RWPE1 (cell line): ENCODE results near the gene HOXB8.

Experiments
- CTCF ChIA-PET: fragments of 350-600 bp; sonication (Branson Sonifier 250); formaldehyde crosslinking; extraction: SDS; loops from one replicate; lab custom pipeline; 2021; lab: Yijun Ruan, JAX
- POLR2A ChIA-PET: fragments of 400-600 bp; formaldehyde crosslinking; extraction: SDS; loops from one replicate; lab custom pipeline; 2020; ENCODE audit warnings: antibody characterized with exemption; ENCODE audit not compliant: low non-redundant PET; lab: Yijun Ruan, JAX
- DNase-seq: peaks from one replicate; pipeline ENCODE4 v3.0.0; 2012; ENCODE audit warnings: low spot score
- H3K27ac ChIP-seq: fragments of 450-650 bp; 2 replicates; pipeline ENCODE4 v1.5.1; 2017
- TF ChIP-seq, protein P1 (sequence below): fragments of 450-650 bp; conservative IDR thresholded peaks from 2 replicates; pipeline ENCODE4 v1.5.1; 2017; ENCODE audit warnings: low read depth, mild to moderate bottlenecking

HOXB8 gene

DNA sequence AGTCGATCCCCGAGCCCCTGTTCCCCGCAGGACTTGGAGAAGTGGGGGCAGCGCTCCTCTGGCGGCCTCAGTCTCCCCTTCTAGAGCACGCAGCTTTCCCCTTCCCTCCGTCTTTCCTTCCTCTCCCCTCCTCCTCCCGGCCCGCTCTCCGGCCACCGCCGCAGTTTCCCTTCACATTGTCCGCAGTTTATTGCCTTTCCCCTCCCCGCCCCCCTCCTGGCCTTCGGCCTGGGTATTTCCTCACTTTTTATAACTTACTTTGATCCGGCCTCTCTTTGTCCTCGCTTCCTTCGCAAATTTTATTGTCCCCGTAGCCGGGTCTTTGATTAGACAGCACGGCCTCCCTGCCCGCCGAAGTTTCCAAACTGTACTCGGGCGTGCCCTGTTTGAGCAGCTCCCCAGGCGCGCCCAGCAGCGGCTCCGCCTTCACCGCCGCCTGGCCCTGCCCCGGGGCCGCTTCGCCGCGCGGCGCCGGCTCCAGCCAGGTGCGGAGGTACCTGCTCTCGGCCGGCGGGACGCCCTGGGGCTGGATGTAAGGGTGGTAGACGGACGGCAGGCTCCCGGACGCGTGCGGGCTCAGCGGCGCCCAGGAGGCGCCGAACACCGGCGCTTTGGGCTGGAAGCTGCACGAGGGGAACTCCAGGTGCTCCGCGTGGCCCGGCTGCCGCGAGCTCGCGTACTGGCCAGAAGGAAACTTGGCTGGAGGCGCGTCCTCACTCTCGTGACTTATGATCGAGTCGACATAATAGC, 10.6 kb upstream of the HOXB8 start:
- TF ChIP-seq, protein P1, sequence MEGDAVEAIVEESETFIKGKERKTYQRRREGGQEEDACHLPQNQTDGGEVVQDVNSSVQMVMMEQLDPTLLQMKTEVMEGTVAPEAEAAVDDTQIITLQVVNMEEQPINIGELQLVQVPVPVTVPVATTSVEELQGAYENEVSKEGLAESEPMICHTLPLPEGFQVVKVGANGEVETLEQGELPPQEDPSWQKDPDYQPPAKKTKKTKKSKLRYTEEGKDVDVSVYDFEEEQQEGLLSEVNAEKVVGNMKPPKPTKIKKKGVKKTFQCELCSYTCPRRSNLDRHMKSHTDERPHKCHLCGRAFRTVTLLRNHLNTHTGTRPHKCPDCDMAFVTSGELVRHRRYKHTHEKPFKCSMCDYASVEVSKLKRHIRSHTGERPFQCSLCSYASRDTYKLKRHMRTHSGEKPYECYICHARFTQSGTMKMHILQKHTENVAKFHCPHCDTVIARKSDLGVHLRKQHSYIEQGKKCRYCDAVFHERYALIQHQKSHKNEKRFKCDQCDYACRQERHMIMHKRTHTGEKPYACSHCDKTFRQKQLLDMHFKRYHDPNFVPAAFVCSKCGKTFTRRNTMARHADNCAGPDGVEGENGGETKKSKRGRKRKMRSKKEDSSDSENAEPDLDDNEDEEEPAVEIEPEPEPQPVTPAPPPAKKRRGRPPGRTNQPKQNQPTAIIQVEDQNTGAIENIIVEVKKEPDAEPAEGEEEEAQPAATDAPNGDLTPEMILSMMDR: no peak
- ChIA-PET POLR2A (interaction anchor here (0.5 kb wide), 1 partner anchor 474 kb away, joined by 3 read pairs; no protein-coding TSS in a partner anchor), CTCF (interaction anchor here (0.6 to 1.2 kb wide), 5 partner anchors 11 to 608 kb away, joined by 3 to 6 read pairs (median 4); no protein-coding TSS in a partner anchor)
- peak; percentile 69 for DNase-seq
- H3K27ac ChIP-seq: peak overlapping the region; percentile 3; the same call in 1 of the 2 replicates

DNA sequence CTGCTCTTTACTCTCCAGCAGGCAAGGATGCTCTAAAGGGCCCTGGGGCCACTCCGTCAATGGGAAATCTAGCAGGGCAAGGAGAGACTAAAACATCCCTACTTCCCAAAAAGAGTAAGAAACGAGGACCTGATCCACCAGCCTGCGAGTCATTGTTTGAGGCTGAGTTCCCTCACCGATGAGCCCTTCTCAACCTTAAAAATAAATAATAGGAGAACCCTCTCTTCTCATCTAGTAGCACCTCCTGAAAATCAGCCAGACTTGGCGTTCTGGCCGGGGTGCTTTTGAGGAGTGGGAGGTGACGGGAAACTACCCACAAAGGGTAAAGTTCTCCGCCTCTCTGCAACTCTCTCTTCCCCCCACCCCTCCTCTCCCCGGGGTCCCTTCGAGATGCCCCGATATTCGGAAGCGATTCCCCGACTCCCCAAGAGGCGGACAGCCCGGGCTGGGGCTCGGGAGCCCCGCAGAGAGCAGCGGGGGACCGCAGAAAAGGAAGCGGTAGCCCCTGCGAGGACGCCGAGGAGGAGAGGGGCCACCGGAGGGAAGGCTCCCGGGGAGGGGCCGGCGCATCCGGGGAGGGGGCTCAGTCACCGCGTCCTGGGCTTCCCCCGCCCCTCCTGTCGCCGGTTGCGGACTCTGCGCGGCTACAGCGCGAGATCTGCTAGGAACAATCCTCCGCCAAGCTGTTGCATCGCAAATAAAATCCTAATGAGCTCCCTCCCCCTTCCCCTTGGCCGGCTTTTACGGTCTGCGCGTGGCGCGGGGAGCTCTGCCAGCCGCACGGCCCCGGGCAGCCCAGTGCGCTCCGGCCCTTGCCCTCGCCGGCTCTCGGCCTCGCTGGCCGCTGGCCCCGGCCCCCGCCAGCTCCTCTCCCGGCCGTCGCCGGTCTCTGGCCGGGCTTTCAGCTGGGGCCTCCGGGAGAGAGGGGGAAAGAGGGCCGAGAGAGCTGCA, 9.7 kb upstream of the HOXB8 start:
- CTCF ChIA-PET: interaction anchor here (0.6 to 1.2 kb wide), 5 partner anchors 12 to 1377 kb away, joined by 3 to 6 read pairs (median 4); no protein-coding TSS in a partner anchor
- no peak for DNase-seq
- no peak overlapping the region; the same call in 1 of the 2 replicates for H3K27ac ChIP-seq
- TF ChIP-seq, protein P1: no peak
- POLR2A ChIA-PET: interaction anchor here (0.5 to 0.6 kb wide), 2 partner anchors 12 to 473 kb away, joined by 3 read pairs; no protein-coding TSS in a partner anchor

DNA sequence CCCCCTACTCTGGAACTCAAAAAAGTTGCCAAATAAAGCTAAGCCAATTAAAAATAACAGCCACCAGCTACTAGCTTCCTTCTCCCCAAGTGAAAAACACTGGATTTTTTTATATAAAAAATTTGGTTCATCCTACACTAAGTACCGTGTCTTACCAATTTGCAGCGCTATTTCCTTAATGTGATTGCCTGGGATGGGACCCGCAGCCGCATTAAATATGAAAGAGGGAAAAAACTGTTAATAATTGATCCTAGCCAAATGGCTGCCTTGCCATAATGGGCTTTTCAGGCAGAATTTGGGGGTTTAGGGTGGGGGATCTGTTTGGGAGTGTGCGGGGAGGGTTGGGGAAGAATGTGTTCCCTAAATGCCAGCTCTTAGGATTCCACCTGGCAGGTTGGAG, 9.0 kb upstream of the HOXB8 start:
- DNase-seq: no peak
- no peak overlapping the region for H3K27ac ChIP-seq
- ChIA-PET POLR2A (no interaction called here), CTCF (no interaction called here)
- TF ChIP-seq, protein P1: no peak

DNA sequence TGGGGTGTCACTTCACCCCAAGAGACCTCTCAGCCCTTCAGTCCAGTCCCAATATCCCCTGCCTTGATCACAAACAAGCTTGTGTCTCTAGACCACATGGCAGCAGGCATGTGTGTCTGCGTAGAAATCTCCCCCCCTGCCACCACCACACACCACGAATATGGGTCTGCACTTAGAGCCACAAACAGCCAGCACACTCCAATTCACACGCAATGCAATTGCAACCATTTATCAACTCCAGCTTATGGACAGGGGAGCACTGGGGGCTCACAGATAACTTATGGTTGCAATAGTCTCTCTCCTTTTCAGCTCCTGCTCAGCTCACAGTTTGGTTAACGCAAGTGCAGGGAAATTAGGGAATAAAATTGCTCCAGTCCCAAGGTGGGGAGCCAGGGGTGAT, 8.5 kb upstream of the HOXB8 start:
- ChIA-PET POLR2A (no interaction called here), CTCF (no interaction called here)
- DNase-seq: no peak
- no peak overlapping the region for H3K27ac ChIP-seq
- TF ChIP-seq, protein P1: no peak

DNA sequence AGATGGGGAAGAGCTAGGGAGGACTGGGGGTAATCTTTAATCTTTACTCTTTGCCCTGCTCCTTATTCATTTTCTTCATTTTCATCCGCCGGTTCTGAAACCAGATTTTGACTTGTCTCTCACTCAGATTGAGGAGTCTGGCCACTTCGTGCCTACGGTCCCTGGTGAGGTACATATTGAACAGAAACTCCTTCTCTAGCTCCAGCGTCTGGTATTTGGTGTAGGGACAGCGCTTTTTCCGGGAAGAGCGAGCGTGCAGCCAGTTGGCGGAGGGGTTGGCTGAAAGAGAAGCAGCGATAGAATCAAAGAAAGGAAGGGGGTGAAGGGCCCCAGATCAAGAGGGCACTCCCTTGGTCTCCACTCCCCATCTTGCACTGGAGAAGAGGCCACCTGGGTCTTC, 7.8 kb upstream of the HOXB8 start:
- TF ChIP-seq, protein P1: no peak
- ChIA-PET CTCF (interaction anchor here (0.6 kb wide), 1 partner anchor 361 kb away, joined by 3 read pairs; no protein-coding TSS in a partner anchor), POLR2A (no interaction called here)
- H3K27ac ChIP-seq: no peak overlapping the region
- DNase-seq: no peak
